AG04450 (cell line): Measurements from ENCODE around the gene PARP3. TPM values are rescaled to one million over a fixed set of nuclear protein-coding genes. Genes with fewer than 3 reads are reported as not detected.

ENCODE experiments used
- CTCF ChIA-PET: fragments of 300-600, 350-600 bp; formaldehyde crosslinking; extraction: SDS; loops from one replicate; lab custom pipeline; 2022; ENCODE audit warnings: antibody characterized with exemption, inconsistent platforms; lab: Charles Lee
- POLR2A ChIA-PET: fragments of 350-600 bp; formaldehyde crosslinking; extraction: SDS; loops from one replicate; lab custom pipeline; 2021; ENCODE audit warnings: antibody characterized with exemption, inconsistent platforms; lab: Yijun Ruan, JAX
- DNase-seq: peaks from one replicate; pipeline ENCODE4 v3.0.0-alpha.2; 2011; ENCODE audit warnings: low read depth, low spot score
- H3K27ac ChIP-seq: one replicate; pipeline ENCODE4 v1.5.1; 2012; ENCODE audit warnings: low read depth, low read length, control low read depth
- H3K27me3 ChIP-seq: one replicate; pipeline ENCODE4 v1.6.0; 2012; ENCODE audit warnings: low read length; ENCODE audit not compliant: control insufficient read depth, insufficient read depth
- H3K4me3 ChIP-seq: 2 replicates; pipeline ENCODE4 v1.5.1; 2011; ENCODE audit warnings: mild to moderate bottlenecking, low read depth, low read length, control low read depth
- H3K9me3 ChIP-seq: 2 replicates; pipeline ENCODE4 v1.5.1; 2012; ENCODE audit warnings: low read length; ENCODE audit not compliant: control insufficient read depth, insufficient read depth
- CTCF ChIP-seq: IDR thresholded peaks from 2 replicates; pipeline ENCODE4 v1.5.1; 2011; ENCODE audit warnings: low read depth, low read length, control low read depth, inconsistent platforms
- polyA plus RNA-seq: library from polyadenylated mRNA; depleted of rRNA; stranded (reverse); fragments of >200 nt; gene quantifications from 2 replicates; pipeline ENCODE4 v1.2.3, GENCODE V29; 2011

Gene PARP3
- polyA plus RNA-seq, 1 experiment = 7.5 TPM

GRCh38 chr3:51930439-51930838 lies 11.7 kb upstream of the PARP3 start:
- POLR2A ChIA-PET = no interaction called here
- Histone ChIP-seq H3K27ac (no peak overlapping the region), H3K4me3 (no peak overlapping the region), H3K9me3 (no peaks in the 10 kb centered on the region), H3K27me3 (no peaks in the 10 kb centered on the region)
- TF ChIP-seq CTCF = no peak
- no peak for DNase-seq
- CTCF ChIA-PET = interaction anchor here (1.5 kb wide), 1 partner anchor 11 kb away, joined by 3 read pairs; the partner anchor contains the start of genes PARP3 and RRP9

- CTCF ChIA-PET = interaction anchor here (1.5 kb wide), 1 partner anchor 10 kb away, joined by 3 read pairs; the partner anchor contains the start of genes PARP3 and RRP9
- no peak for TF ChIP-seq CTCF
- H3K27ac ChIP-seq = no peak overlapping the region
- POLR2A ChIA-PET = interaction anchor here (0.6 kb wide), 1 partner anchor 38 kb away, joined by 5 read pairs; no protein-coding TSS in a partner anchor
- H3K27me3 ChIP-seq = no peaks in the 10 kb centered on the region
- no peak overlapping the region for H3K4me3 ChIP-seq
- H3K9me3 ChIP-seq = no peaks in the 10 kb centered on the region
- DNase-seq = no peak
Measured at GRCh38 chr3:51931756-51932155, 10.4 kb upstream of the PARP3 start.

- ChIA-PET CTCF (no interaction called here), POLR2A (no interaction called here)
- DNase-seq = no peak
- Histone ChIP-seq H3K9me3 (no peaks in the 10 kb centered on the region), H3K27me3 (no peaks in the 10 kb centered on the region), H3K4me3 (no peak overlapping the region), H3K27ac (no peak overlapping the region)
- no peak for TF ChIP-seq CTCF
Measured at GRCh38 chr3:51932471-51933370, 9.4 kb upstream of the PARP3 start.

GRCh38 chr3:51933471-51934138 lies 8.6 kb upstream of the PARP3 start:
- H3K4me3 ChIP-seq = no peak overlapping the region
- no peak for DNase-seq
- POLR2A ChIA-PET = no interaction called here
- TF ChIP-seq CTCF = no peak
- CTCF ChIA-PET = no interaction called here
- H3K27ac ChIP-seq = no peak overlapping the region
- H3K27me3 ChIP-seq = no peaks in the 10 kb centered on the region
- no peaks in the 10 kb centered on the region for H3K9me3 ChIP-seq
